Ishikawa (cell line): ENCODE results near the gene SMYD3.

ENCODE experiments used
- CEBPB ChIP-seq: IDR thresholded peaks from 2 replicates; pipeline ENCODE4 v1.6.1; 2012
- CREB1 ChIP-seq: IDR thresholded peaks from 2 replicates; pipeline ENCODE4 v1.6.1; 2012; ENCODE audit warnings: low read depth
- EP300 ChIP-seq: IDR thresholded peaks from 2 replicates; pipeline ENCODE4 v1.6.1; 2012; ENCODE audit warnings: borderline replicate concordance
- RAD21 ChIP-seq: IDR thresholded peaks from 2 replicates; pipeline ENCODE4 v1.6.1; 2012; ENCODE audit warnings: low read depth
- TAF1 ChIP-seq: IDR thresholded peaks from 2 replicates; pipeline ENCODE4 v1.6.1; 2012; ENCODE audit warnings: low read depth, mild to moderate bottlenecking
- YY1 ChIP-seq: IDR thresholded peaks from 2 replicates; pipeline ENCODE4 v1.6.1; 2012; ENCODE audit warnings: low read depth
- ZBTB7A ChIP-seq: IDR thresholded peaks from 2 replicates; pipeline ENCODE4 v1.6.1; 2012; ENCODE audit warnings: low read depth
- TF ChIP-seq, protein P1 (sequence below): IDR thresholded peaks from 2 replicates; pipeline ENCODE4 v1.6.1; 2012; ENCODE audit warnings: low read depth, mild to moderate bottlenecking
- TF ChIP-seq, protein P2 (sequence below): IDR thresholded peaks from 2 replicates; pipeline ENCODE4 v1.6.1; 2012

DNA sequence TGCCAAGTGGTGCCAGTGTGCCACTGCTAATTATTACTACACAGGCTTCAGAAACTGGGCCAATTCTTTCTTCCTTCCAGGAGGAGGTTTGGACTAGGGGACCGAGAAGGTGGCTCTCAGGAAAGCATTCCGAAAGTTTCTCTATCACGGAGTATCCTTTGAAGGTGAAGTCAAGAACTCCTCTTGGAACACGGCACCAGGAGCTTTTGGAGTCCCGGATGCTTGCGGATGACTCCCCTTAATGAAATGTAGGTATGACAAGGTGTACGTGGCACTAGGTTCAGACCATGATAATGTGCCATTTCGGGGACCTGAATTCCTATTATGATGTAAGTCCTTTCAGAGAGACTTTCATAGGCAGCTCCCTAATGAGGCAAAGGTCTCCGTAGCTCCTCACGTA lies 718.2 kb downstream of the SMYD3 start:
- no peak for TF ChIP-seq TAF1
- TF ChIP-seq, protein P1, sequence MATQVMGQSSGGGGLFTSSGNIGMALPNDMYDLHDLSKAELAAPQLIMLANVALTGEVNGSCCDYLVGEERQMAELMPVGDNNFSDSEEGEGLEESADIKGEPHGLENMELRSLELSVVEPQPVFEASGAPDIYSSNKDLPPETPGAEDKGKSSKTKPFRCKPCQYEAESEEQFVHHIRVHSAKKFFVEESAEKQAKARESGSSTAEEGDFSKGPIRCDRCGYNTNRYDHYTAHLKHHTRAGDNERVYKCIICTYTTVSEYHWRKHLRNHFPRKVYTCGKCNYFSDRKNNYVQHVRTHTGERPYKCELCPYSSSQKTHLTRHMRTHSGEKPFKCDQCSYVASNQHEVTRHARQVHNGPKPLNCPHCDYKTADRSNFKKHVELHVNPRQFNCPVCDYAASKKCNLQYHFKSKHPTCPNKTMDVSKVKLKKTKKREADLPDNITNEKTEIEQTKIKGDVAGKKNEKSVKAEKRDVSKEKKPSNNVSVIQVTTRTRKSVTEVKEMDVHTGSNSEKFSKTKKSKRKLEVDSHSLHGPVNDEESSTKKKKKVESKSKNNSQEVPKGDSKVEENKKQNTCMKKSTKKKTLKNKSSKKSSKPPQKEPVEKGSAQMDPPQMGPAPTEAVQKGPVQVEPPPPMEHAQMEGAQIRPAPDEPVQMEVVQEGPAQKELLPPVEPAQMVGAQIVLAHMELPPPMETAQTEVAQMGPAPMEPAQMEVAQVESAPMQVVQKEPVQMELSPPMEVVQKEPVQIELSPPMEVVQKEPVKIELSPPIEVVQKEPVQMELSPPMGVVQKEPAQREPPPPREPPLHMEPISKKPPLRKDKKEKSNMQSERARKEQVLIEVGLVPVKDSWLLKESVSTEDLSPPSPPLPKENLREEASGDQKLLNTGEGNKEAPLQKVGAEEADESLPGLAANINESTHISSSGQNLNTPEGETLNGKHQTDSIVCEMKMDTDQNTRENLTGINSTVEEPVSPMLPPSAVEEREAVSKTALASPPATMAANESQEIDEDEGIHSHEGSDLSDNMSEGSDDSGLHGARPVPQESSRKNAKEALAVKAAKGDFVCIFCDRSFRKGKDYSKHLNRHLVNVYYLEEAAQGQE, result no peak
- no peak for TF ChIP-seq RAD21
- no peak for TF ChIP-seq YY1
- TF ChIP-seq CEBPB, result no peak
- TF ChIP-seq EP300, result no peak
- TF ChIP-seq ZBTB7A, result no peak
- TF ChIP-seq CREB1, result no peak
- TF ChIP-seq, protein P2, sequence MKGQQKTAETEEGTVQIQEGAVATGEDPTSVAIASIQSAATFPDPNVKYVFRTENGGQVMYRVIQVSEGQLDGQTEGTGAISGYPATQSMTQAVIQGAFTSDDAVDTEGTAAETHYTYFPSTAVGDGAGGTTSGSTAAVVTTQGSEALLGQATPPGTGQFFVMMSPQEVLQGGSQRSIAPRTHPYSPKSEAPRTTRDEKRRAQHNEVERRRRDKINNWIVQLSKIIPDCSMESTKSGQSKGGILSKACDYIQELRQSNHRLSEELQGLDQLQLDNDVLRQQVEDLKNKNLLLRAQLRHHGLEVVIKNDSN, result no peak
